GM06990 (cell line): ENCODE measurements around the gene PRKCZ.
"Not testable (repeated sequence)": the region's sequence is repeated elsewhere in the genome, so short reads cannot be mapped to it uniquely, and the experiment has no call there.

Source experiments
- DNase-seq: peaks from one replicate; pipeline ENCODE4 v3.0.0-alpha.2; 2011; ENCODE audit not compliant: insufficient read length; ENCODE audit errors: extremely low read depth
- H3K27me3 ChIP-seq: replicated peaks from 2 replicates; pipeline ENCODE4 v1.6.0; 2011; ENCODE audit warnings: low read length; ENCODE audit not compliant: control insufficient read depth, insufficient read depth
- H3K36me3 ChIP-seq: 2 replicates; pipeline ENCODE4 v1.5.1; 2011; ENCODE audit warnings: low read length; ENCODE audit not compliant: control insufficient read depth, insufficient read depth
- H3K4me3 ChIP-seq: replicated peaks from 2 replicates; pipeline ENCODE4 v1.5.1; 2011; ENCODE audit warnings: low read depth, mild to moderate bottlenecking, control low read depth, low read length
- TF ChIP-seq, protein P1 (sequence below): IDR thresholded peaks from 2 replicates; pipeline ENCODE4 v1.5.1; 2011; ENCODE audit warnings: low read length, control low read depth, mild to moderate bottlenecking, inconsistent platforms; ENCODE audit not compliant: insufficient read depth, poor library complexity, severe bottlenecking

Gene PRKCZ

DNA sequence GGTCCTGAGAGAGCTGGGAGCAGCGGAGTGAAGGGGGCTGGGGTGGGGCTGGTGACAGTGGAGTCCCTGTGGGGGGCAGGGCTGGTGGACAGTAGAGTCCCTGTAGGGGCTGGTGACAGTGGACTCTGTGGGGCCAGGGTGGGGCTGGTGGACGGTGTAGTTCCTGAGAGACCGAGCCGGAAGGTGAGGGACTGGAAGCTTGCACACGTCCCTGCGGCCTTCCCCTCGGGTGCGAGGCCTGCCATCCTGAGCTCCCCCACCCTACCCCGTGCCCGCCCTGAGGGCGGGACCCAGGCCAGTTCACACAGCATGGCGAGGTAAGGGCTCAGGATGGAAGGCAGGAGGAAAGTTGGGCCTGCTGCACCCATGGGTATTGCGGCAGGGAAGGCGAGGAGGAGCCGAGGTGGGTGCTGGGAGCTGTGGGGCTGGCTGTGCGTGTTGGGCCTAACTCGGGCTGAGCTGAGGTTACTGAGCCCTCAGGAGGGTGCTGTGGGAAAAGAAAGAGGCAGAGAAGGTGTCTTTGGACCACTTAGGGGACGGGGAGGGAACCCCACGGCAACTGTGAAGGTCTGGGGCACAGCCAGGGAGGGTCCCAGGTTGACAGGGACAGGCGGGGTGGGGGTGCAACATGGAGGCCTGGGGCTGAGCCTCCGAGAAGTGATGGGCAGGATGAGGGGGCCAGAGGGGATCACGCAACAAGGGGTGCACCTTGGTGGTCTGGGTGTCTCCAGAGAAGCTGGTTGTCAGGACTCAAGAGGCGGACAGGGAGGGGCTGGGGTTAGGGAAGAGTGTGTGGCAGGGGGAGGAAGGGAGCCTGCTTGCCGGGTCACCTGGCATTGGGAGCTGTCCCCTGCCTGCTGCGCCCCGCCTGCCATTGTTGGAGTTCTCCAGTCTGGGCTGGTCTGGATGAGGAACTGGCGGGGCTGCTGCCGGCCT is 60.8 kb downstream of the PRKCZ start:
- H3K36me3 ChIP-seq: no peaks in the 10 kb centered on the region
- DNase-seq: no peak
- TF ChIP-seq, protein P1, sequence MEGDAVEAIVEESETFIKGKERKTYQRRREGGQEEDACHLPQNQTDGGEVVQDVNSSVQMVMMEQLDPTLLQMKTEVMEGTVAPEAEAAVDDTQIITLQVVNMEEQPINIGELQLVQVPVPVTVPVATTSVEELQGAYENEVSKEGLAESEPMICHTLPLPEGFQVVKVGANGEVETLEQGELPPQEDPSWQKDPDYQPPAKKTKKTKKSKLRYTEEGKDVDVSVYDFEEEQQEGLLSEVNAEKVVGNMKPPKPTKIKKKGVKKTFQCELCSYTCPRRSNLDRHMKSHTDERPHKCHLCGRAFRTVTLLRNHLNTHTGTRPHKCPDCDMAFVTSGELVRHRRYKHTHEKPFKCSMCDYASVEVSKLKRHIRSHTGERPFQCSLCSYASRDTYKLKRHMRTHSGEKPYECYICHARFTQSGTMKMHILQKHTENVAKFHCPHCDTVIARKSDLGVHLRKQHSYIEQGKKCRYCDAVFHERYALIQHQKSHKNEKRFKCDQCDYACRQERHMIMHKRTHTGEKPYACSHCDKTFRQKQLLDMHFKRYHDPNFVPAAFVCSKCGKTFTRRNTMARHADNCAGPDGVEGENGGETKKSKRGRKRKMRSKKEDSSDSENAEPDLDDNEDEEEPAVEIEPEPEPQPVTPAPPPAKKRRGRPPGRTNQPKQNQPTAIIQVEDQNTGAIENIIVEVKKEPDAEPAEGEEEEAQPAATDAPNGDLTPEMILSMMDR: no peak
- H3K27me3 ChIP-seq: no peaks in the 10 kb centered on the region
- H3K4me3 ChIP-seq: no peak overlapping the region

DNA sequence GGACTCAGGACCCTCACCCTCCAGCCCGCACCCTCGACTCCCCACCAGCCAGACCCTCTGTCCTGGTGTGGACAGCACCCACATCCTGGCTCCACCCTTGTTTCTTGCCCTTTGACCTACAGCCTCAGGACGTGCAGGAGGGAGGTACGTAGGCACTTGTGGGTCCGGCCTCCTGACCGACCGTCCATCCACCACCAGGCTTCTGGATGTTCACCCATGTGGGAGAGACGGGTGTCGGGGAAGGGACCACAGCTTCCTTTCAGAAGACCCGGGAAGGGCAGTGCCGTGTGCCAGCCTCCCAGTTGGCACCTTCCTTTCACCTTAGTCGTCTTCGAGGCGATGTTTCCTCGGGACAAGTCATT is 61.4 kb downstream of the PRKCZ start:
- DNase-seq: no peak
- H3K36me3 ChIP-seq: no peaks in the 10 kb centered on the region
- TF ChIP-seq, protein P1: no peak
- H3K27me3 ChIP-seq: no peaks in the 10 kb centered on the region
- H3K4me3 ChIP-seq: no peak overlapping the region

DNA sequence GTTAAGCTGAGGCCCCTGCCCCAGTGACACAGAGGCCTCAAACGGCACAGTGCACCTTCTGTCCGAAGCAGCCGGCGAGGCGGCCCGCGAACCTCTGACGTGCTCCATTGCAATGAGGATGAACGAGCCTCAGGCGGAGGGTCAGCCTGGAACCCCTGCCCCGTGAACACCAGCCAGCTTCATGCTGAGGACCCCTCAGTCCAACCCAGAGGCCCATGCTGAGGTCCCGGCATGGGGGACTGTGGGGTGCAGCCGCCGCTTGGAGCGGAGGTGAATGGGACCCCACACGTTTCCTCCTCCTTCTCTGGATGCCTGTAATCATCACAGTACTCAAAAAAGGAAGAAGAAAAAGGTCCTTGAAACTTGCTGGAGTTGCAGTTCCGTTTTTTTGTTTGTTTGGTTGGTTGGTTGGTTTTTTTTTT is 62.1 kb downstream of the PRKCZ start:
- Histone ChIP-seq H3K4me3 (no peak overlapping the region), H3K36me3 (no peaks in the 10 kb centered on the region), H3K27me3 (no peaks in the 10 kb centered on the region)
- DNase-seq: peak; percentile 74
- TF ChIP-seq, protein P1: no peak

DNA sequence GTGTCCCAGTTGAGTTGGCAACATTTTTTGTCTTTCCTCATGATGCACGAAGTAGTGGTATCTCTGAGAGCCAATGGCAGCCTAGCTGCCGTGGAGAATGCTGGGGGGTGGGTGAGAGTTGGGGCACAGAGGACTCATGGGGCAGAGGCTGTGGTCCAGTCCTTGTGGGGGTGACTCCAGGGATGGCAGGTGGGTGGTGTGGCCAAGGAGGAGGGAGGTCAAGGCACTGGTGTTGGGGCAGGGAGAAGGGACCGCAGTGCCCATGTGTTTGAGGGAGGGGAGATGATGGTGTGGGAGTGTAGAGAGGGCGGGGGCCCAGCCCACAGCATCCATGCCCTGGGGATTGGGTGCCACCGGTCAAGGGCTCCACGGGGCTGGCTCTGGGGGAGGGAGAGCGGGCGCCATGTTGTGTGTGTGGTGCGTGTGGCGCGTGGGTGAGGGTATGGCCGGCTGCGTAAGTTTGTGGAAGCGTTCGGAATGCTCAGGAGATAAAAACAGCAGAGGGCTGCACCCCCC is 63.5 kb downstream of the PRKCZ start:
- Histone ChIP-seq H3K27me3 (no peaks in the 10 kb centered on the region), H3K36me3 (no peaks in the 10 kb centered on the region), H3K4me3 (no peak overlapping the region)
- no peak for DNase-seq
- TF ChIP-seq, protein P1: no peak

DNA sequence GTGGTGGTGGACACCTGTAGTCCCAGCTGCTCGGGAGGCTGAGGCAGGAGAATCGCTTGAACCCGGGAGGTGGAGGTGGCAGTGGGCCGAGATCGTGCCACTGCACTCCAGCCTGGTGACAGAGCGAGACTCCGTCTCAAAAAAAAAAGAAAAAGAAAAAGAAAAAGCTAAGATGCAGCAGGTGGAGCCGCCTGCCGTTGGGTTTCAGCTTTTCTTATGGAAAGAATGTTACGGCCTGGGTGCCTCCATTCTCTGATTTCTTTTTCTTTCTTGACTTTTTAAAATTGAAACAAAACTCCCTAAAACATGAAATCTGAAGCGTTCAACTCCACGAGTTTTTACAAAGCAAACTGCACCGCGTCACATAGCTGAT is 64.4 kb downstream of the PRKCZ start:
- not testable (repeated sequence) for DNase-seq, H3K27me3 ChIP-seq, H3K4me3 ChIP-seq, H3K36me3 ChIP-seq

DNA sequence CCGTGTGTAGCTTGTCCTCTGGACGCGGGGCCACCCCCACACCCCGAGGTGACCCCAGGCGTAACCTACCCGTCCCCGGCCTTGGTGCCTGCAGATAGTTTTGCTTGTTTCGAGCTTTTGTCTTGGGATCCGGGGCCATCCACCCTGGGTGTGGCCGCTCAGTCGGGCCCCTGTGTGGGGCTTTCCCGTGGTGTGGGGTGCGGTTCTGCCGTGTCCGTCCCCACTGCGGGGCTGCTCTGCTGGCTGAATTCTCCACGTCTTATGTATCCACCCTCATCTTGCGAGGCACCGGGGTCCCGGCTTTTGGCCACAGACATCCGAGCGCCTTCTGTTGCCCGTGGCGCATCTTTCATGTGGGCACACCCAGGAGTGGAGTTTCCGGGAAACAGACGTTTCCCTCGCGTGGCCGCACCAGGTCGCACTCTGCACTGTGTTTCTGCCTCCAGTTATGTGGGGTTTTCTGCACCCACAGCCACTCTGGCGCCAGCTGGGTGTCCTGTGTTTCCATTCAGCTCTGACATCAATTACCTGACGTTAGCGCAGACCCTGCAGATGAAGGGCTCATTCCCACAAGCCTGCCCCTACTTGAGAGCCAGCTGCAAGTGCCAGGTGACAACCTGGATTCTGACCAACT is 64.9 kb downstream of the PRKCZ start:
- Histone ChIP-seq H3K36me3 (no peaks in the 10 kb centered on the region), H3K27me3 (no peaks in the 10 kb centered on the region), H3K4me3 (no peak overlapping the region)
- TF ChIP-seq, protein P1: no peak
- no peak for DNase-seq
